Mucosa of rectum (tissue), 2 donors: ENCODE measurements around the gene MPO.

ENCODE experiments used
- H3K27ac ChIP-seq, 2 donors: one replicate each; pipeline ENCODE4 v1.7.0; 2013; ENCODE audit warnings: inconsistent platforms in 2 of 2, low read depth in 2 of 2, low read length in 2 of 2
- H3K27me3 ChIP-seq, 2 donors: one replicate each; pipeline ENCODE4 v1.7.0; 2013; ENCODE audit warnings: low read length in 2 of 2; ENCODE audit not compliant: control insufficient read depth in 2 of 2, insufficient read depth in 2 of 2
- H3K36me3 ChIP-seq, 2 donors: one replicate each; pipeline ENCODE4 v1.7.0; 2013; ENCODE audit warnings: low read length in 2 of 2; ENCODE audit not compliant: control insufficient read depth in 2 of 2, insufficient read depth in 2 of 2
- H3K4me1 ChIP-seq, 2 donors: one replicate each; pipeline ENCODE4 v1.7.0; 2013; ENCODE audit warnings: low read length in 2 of 2, mild to moderate bottlenecking in 1 of 2; ENCODE audit not compliant: control insufficient read depth in 2 of 2, insufficient read depth in 2 of 2
- H3K4me3 ChIP-seq, 2 donors: one replicate each; pipeline ENCODE4 v1.7.0; 2013; ENCODE audit warnings: low read length in 2 of 2
- H3K9ac ChIP-seq, 2 donors: one replicate each; pipeline ENCODE4 v1.7.0; 2013; ENCODE audit warnings: low read length in 2 of 2, low read depth in 1 of 2, mild to moderate bottlenecking in 1 of 2
- H3K9me3 ChIP-seq, 2 donors: one replicate each; pipeline ENCODE4 v1.7.0; 2013; ENCODE audit warnings: low read length in 2 of 2; ENCODE audit not compliant: control insufficient read depth in 2 of 2
- donor health status: healthy.
- donor health status: Normal muscosa, but diverticular disease.

The MPO gene

DNA sequence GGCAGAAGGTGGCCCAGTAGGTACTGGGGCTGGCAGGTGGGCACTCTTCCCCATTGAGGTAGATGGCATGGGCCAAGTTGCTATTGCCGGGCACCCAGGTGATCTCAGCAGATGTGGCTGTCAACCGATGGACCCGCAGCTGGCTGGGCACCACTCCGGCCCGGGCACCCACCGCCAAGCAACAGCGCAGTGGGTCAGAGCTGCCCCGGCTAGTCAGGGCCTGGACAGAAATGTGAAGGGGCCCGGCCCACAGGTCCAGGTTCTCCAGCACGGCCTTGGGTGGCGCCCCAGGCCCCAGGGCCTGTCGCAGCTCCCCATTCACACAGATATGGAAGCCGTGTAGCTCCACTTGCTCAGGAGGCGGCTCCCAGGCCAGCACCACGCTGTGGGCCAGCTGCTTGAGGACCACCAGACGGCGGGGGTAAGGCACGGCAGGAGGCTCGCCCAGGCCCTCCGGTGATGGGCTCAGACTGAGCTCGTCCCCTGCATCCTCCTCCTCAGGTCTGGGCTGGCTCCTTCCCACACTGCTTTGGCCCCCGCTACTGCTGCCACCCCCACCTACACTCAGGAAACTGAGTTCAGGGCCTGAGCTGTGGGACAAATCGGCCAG, 31.4 kb upstream of the MPO start:
- H3K36me3 ChIP-seq = no peaks in the 10 kb centered on the region
- no peak overlapping the region for H3K9ac ChIP-seq

DNA sequence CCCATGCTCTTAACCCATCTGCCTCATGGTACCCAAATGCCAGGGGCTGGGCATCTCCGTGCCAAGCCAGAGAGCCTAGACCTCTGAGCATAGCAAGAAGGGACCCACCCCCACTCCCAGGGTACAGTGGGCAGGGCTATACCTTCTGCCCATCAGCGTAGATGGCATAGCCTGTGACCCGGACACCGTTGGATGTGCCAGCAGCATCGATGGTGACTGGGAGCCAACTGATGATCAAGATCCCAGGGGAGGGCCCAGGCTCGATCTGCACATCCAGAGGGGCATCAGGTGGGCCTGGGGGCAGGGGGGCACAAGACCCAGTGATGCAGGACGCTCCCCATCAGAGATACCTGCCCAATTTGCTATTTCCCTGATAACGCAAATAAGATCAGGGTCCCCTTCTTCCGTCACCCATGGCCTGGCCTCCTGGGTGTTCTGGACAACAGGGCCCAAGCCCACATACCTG, 30.7 kb upstream of the MPO start:
- no peaks in the 10 kb centered on the region for H3K9me3 ChIP-seq
- H3K27ac ChIP-seq = no peak overlapping the region
- no peaks in the 10 kb centered on the region for H3K36me3 ChIP-seq
- no peaks in the 10 kb centered on the region for H3K27me3 ChIP-seq
- no peaks in the 10 kb centered on the region for H3K4me1 ChIP-seq
- H3K4me3 ChIP-seq = no peak overlapping the region
- H3K9ac ChIP-seq = no peak overlapping the region

More for the DNA sequence above, 31.4 kb upstream of the MPO start:
- H3K27me3 ChIP-seq = no peaks in the 10 kb centered on the region
- no peaks in the 10 kb centered on the region for H3K4me1 ChIP-seq
- no peak overlapping the region for H3K4me3 ChIP-seq
- H3K9me3 ChIP-seq = no peaks in the 10 kb centered on the region
- no peak overlapping the region for H3K27ac ChIP-seq

- H3K9me3 ChIP-seq = no peaks in the 10 kb centered on the region
- H3K4me3 ChIP-seq = no peak overlapping the region
- no peaks in the 10 kb centered on the region for H3K27me3 ChIP-seq
- H3K4me1 ChIP-seq = no peaks in the 10 kb centered on the region
- H3K36me3 ChIP-seq = no peaks in the 10 kb centered on the region
- H3K9ac ChIP-seq = no peak overlapping the region
- H3K27ac ChIP-seq = no peak overlapping the region
These were observed 30.0 kb upstream of the MPO start for GRCh38 chr17:58310511-58311428.

- Histone ChIP-seq H3K4me3 (no peak overlapping the region), H3K27ac (no peak overlapping the region), H3K9ac (no peak overlapping the region), H3K27me3 (no peaks in the 10 kb centered on the region), H3K9me3 (no peaks in the 10 kb centered on the region), H3K36me3 (no peaks in the 10 kb centered on the region), H3K4me1 (no peaks in the 10 kb centered on the region)
These were observed 29.2 kb upstream of the MPO start for GRCh38 chr17:58309918-58310259.

- no peaks in the 10 kb centered on the region for H3K27me3 ChIP-seq
- no peak overlapping the region for H3K27ac ChIP-seq
- H3K9ac ChIP-seq = no peak overlapping the region
- H3K4me1 ChIP-seq = no peaks in the 10 kb centered on the region
- no peaks in the 10 kb centered on the region for H3K9me3 ChIP-seq
- no peak overlapping the region for H3K4me3 ChIP-seq
- H3K36me3 ChIP-seq = no peaks in the 10 kb centered on the region
These were observed 28.5 kb upstream of the MPO start for GRCh38 chr17:58308985-58309917.

DNA sequence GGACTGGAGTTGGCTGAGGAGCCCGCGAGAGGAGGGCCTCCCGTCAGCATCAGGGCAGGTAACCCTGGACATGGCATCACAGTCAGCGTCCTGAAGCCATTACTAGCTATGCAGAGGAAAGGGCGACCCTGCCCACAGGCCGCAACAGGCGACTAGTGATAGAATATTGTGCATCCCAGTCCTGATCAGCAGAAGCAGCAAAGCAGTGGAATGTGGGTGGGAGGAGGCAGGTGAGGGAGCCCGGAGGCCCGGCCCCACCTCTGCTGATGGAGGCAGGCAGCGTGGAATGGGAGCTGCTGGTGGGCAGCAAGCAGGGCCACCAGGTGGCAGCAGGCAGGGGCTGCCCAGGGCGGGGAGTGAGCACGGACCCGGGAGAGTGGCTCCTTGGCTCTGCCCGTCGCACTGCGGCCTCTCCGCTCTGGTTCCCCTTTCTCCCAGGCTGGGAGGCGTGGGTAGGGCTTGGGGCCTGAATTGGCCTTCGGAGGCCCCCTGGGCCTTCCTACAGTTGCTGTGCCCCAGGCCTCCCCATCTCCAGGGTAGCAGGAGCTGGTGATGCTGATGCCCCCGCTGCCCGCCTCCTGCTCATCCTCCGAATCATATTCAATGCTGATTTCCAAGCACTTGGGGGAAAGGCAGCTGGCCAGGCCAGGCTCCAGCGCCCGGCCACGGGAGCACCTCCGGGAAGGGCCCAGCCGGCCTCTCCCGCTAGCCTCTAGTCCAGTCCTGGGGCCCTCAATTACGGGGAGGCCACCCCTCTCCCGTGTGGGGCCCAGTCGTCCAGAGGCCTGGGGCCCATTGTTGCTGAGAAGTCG, 27.6 kb upstream of the MPO start:
- Histone ChIP-seq H3K9ac (no peak overlapping the region), H3K9me3 (no peaks in the 10 kb centered on the region), H3K27me3 (no peaks in the 10 kb centered on the region), H3K27ac (no peak overlapping the region), H3K36me3 (no peaks in the 10 kb centered on the region), H3K4me1 (no peaks in the 10 kb centered on the region), H3K4me3 (no peak overlapping the region)

DNA sequence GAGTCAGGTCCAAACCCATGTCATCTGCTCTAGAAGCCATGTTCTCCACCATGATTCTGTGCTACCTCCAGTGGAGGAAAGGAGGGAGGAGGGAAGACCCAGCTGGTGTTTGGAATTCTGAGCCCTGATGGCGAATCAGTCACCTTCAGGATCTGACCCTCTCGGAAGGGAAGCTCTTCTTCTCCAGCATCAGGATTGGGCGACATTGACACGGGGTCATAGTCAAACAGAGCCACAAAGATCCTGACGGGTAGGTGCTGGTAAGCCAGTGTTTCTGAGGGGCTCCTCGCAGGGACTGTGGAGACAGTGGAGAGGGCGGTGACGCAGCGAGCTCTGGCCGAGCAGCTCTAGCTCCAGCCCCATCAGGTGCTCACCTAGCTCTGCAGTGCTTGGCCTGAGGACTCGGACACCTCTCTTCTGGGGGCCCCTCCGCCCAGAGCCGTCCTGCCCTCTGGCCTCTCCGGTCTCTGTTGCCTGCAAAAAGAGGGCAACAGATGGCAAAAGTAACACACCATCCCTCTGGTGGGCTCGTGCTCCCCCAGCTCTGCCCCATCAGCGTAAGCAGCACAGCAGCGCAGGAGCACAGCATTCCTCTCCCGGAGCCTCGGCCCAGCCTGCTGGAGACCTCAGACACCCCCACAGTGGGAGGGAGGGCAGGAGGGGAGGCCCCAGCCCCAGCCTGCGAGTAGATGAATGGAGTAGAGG, 26.9 kb upstream of the MPO start:
- Histone ChIP-seq H3K9ac (no peak overlapping the region), H3K27me3 (no peaks in the 10 kb centered on the region), H3K36me3 (no peaks in the 10 kb centered on the region), H3K9me3 (no peaks in the 10 kb centered on the region), H3K4me1 (no peaks in the 10 kb centered on the region), H3K27ac (no peak overlapping the region), H3K4me3 (no peak overlapping the region)

DNA sequence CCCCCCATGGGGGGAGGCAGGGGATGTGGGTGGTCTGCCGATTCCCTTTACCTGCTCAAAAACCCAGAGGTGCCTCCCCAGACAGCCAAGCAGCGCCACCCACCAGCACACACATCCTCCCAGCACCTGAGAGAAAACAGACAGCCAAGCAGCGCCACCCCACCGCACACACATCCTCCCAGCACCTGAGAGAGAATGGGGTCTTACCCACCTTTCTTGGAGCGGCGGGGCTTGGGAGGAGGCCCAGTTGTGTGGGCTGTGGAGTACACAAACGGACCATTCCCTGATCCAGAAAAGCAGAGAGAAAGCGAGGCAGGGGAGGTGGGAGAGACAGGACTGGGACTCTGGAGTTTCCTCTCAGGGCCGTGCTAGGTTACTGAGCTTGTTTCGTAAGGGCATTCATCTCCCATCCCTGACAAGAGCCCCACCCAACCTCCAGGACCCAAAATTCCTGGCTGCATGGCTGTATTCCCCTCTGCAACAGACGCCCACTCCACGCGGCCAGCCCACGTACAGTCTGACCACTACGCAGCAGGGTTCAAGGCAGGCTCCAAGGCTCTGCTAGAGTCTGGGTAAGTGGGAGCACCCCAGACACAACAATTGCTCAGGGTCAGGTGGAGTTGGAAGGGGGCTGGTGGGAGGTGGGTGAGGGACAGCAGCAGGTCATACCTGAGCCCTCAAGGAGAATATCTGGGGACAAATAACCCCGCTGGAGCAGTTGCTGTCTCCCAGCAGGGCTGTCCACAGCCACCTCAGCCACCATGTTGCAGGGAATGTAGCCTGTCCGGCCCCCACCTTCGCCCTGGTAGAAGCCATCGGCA, 25.6 kb upstream of the MPO start:
- Histone ChIP-seq H3K36me3 (no peaks in the 10 kb centered on the region), H3K9me3 (no peaks in the 10 kb centered on the region)

More for the DNA sequence above, 25.6 kb upstream of the MPO start:
- Histone ChIP-seq H3K27me3 (no peaks in the 10 kb centered on the region), H3K4me1 (no peaks in the 10 kb centered on the region), H3K27ac (no peak overlapping the region), H3K9ac (no peak overlapping the region), H3K4me3 (no peak overlapping the region)
